ENCODE measurements around the gene NDUFAF2. TPM values are rescaled to one million over a fixed set of nuclear protein-coding genes. Genes with fewer than 3 reads are reported as not detected.

The NDUFAF2 gene
- total RNA-seq, 4 donors from 2014 or later = 5.4 to 56.1 (median 7.3) TPM

DNA sequence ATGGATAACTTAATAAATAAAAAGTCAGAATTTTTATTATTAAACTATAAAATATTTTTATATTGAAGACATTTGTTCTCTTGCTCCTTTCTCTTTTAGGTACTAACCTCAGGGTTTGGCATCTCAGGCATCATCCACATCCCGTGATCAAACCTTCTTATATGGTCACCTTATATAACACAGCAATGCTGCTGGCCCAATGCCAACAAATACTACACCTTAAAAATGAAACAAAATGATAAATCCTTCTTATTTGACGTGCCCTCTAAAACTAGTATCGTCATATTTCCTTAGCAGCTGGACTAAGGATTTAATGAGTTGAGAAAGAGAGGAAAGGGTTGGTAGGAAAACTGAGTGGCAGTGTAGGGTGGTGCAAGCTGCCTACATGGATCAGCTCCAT lies 56.6 kb downstream of the NDUFAF2 start:
- no peaks in the 10 kb centered on the region for H3K36me3 ChIP-seq
- no peak overlapping the region for H3K4me3 ChIP-seq
- TF ChIP-seq, protein P1, sequence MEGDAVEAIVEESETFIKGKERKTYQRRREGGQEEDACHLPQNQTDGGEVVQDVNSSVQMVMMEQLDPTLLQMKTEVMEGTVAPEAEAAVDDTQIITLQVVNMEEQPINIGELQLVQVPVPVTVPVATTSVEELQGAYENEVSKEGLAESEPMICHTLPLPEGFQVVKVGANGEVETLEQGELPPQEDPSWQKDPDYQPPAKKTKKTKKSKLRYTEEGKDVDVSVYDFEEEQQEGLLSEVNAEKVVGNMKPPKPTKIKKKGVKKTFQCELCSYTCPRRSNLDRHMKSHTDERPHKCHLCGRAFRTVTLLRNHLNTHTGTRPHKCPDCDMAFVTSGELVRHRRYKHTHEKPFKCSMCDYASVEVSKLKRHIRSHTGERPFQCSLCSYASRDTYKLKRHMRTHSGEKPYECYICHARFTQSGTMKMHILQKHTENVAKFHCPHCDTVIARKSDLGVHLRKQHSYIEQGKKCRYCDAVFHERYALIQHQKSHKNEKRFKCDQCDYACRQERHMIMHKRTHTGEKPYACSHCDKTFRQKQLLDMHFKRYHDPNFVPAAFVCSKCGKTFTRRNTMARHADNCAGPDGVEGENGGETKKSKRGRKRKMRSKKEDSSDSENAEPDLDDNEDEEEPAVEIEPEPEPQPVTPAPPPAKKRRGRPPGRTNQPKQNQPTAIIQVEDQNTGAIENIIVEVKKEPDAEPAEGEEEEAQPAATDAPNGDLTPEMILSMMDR (IDR thresholded peaks at IDR 0.05) = no peak
- TF ChIP-seq POLR2A (IDR thresholded peaks at IDR 0.05) = no peak
- no peaks in the 10 kb centered on the region for H3K4me1 ChIP-seq
- H3K27me3 ChIP-seq = no peaks in the 10 kb centered on the region
- H3K9me3 ChIP-seq = no peaks in the 10 kb centered on the region
- H3K27ac ChIP-seq = no peak overlapping the region
- no peak for DNase-seq

DNA sequence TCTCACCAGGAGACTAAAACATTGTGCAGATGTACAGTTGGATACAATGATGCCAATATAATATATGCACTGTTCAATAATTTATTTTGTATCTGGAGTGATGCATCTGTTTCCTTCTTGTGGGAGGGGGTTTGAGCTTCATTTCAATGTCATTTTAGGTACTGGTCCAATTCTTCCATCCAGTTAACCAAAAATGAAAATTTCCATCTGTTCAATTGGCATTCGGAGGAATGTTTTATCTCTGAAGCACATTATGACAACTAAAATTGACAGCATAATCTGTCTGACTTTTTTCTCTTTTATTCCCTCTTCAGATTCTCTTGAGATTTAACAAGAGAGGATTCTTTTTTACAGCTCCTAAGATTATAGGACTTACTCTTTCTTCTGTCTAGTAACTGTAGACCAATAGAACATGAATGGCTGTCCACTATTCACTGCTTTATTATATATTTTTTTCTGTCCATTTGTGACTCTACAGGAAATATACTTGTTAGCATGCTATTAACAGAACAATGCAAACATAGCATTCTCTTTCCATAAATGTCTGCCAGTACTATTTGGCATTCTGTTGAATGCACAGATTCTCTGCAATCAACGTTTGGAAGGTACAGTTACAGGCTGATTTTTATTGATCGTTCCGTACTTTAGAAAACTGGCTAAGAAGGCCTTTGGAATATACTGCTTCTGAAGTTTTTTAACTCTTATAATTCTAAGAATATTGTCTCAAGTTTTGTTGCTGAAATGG lies 57.8 kb downstream of the NDUFAF2 start:
- DNase-seq = no peak
- H3K36me3 ChIP-seq = no peaks in the 10 kb centered on the region
- no peak overlapping the region for H3K4me3 ChIP-seq
- H3K4me1 ChIP-seq = no peaks in the 10 kb centered on the region
- H3K27ac ChIP-seq = no peak overlapping the region
- H3K27me3 ChIP-seq = no peaks in the 10 kb centered on the region
- TF ChIP-seq, protein P1 (IDR thresholded peaks at IDR 0.05) = no peak
- no peak for TF ChIP-seq POLR2A (IDR thresholded peaks at IDR 0.05)
- no peaks in the 10 kb centered on the region for H3K9me3 ChIP-seq

DNA sequence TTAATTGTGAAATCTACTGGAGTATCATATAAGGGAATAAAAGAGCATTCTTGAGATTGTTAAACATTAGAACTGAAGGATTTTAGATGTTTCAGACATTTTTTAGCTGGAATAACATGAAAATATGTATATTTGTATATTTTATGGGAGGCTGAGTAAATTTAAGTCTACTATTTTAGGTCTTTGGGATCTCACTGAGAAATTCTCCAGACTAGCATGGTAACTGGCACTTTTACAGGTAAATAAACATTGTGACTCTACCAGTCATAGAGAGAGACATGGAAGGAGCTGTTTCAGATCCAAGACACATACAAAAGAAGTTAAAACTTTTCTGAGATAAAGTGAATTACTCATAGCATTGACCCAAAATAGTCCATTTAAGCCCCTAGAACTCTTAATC lies 59.4 kb downstream of the NDUFAF2 start:
- no peak for TF ChIP-seq POLR2A (IDR thresholded peaks at IDR 0.05)
- TF ChIP-seq, protein P1 (IDR thresholded peaks at IDR 0.05) = no peak
- Histone ChIP-seq H3K36me3 (no peaks in the 10 kb centered on the region), H3K27me3 (no peaks in the 10 kb centered on the region), H3K27ac (no peak overlapping the region), H3K4me3 (no peak overlapping the region), H3K4me1 (no peaks in the 10 kb centered on the region), H3K9me3 (no peaks in the 10 kb centered on the region)
- no peak for DNase-seq

DNA sequence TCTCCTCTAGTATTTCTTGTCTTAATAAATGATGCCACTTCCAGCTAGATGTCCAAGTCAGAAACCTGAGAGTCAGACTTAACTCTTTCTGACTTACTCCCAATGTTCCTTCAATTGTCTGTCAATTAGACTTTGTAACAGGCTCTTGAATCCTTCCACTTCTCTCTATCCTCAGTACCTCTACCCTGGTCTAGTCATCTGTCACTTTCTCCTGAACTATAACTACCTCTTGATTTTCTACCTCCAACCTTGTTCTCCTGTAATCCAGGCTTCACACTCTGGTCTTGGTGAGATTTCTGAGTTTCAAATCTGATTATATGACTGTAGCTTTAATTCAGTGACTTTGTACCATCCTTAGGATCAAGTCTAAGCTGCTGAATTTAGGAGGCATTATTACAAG lies 64.9 kb downstream of the NDUFAF2 start:
- Histone ChIP-seq H3K4me1 (no peaks in the 10 kb centered on the region), H3K27ac (no peak overlapping the region), H3K4me3 (no peak overlapping the region), H3K36me3 (no peaks in the 10 kb centered on the region), H3K27me3 (no peaks in the 10 kb centered on the region), H3K9me3 (no peaks in the 10 kb centered on the region)
- TF ChIP-seq POLR2A (IDR thresholded peaks at IDR 0.05) = no peak
- TF ChIP-seq, protein P1 (IDR thresholded peaks at IDR 0.05) = no peak
- no peak for DNase-seq

DNA sequence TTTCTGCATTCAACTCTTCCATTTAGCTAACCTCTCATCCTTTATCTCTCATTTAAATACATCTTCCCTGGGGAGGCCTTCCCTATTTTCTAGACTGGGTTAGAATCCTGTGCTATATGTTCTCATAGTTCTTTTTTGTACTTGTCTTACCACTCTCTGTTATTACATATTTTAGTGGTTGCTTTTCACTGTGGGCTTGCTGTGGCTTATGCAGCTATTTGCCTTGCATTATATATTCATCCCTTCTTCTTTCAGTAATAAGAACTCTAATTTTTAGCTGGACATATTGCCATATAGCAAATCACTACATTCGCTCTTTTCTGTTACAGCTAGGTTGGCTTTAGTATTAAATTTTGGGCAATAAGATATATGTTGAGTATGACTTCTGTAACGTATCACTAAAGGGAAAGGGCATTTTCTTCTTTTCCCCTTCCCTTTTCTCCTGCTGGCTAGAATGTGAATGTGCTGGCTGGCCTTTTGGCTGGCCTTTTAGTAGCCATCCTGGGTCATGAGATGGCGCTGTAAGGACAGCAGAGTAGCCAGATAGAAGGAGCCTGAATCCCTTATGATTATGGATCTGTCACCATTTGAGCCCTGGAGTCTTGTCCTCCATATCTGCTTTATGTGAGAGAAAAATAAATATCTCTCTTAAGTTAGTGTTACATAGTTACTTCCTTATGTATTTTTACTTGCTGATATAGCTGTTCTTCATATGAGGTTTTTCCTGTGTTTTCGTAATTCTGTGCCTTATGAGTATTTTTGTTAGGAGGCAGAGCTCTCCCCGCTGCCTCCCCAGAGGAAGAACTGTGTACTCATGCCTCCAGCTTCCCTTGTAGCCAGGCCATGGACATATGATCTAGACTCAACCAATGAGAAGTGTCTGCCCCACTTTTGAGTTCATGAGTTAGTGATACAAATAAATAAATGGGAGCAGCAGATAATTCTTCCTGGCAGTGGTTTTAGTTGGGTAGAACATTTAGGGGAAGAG lies 65.8 kb downstream of the NDUFAF2 start:
- H3K27ac ChIP-seq = no peak overlapping the region
- TF ChIP-seq, protein P1 (IDR thresholded peaks at IDR 0.05) = peak in 3 of 6 experiments; percentile 6 to 14 (median 7)
- TF ChIP-seq POLR2A (IDR thresholded peaks at IDR 0.05) = no peak
- no peaks in the 10 kb centered on the region for H3K36me3 ChIP-seq
- no peaks in the 10 kb centered on the region for H3K9me3 ChIP-seq
- no peaks in the 10 kb centered on the region for H3K4me1 ChIP-seq
- H3K4me3 ChIP-seq = no peak overlapping the region
- H3K27me3 ChIP-seq = no peaks in the 10 kb centered on the region
- DNase-seq = no peak

Measured in Peyer's patch (tissue), 4 donors.